ENCODE data around the gene FBXW7. TPM values are rescaled to one million over a fixed set of nuclear protein-coding genes. Genes with fewer than 3 reads are reported as not detected.

The FBXW7 gene
- total RNA-seq, 1 donor from 2014 or later: 61.1 TPM

DNA sequence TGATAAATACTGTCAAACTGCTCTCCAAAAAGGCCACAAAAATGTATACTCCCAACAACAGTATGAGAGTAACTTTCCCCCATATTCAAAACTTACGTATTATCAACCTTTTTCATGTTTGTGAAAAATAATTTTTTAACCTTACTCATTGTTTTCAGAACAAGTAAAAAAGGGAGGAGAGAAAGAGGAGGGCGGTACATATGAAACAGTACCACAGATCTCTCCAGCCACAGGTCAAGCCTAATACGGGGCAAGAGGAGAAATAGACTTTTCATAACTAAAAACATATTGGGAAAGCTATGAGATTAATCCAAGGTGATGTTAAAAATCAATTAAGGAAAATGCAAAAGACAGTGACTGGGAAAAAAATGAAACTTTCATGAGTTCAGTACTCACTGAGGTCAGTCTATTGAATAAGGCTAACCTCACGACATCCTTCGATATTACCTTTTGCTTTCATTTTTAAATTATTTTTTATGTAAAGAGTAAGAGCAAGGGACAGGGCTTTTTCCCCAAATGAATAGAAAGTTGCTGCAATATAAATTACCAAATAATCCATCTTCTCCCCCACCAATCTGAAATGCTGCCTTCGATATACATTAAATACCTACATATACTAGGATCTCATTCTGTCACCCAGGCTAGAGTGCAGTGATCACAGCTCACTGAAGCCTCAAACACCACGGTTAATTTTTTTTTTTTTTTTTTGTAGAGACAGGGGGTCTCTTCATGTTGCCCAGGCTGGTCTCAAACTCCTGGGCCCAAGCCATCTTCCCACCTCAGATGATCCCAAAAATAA is 25.3 kb downstream of the FBXW7 start:
- DNase-seq (ENCODE audit: extremely low spot score in 2 of 2): no peak
- TF ChIP-seq, protein P1, sequence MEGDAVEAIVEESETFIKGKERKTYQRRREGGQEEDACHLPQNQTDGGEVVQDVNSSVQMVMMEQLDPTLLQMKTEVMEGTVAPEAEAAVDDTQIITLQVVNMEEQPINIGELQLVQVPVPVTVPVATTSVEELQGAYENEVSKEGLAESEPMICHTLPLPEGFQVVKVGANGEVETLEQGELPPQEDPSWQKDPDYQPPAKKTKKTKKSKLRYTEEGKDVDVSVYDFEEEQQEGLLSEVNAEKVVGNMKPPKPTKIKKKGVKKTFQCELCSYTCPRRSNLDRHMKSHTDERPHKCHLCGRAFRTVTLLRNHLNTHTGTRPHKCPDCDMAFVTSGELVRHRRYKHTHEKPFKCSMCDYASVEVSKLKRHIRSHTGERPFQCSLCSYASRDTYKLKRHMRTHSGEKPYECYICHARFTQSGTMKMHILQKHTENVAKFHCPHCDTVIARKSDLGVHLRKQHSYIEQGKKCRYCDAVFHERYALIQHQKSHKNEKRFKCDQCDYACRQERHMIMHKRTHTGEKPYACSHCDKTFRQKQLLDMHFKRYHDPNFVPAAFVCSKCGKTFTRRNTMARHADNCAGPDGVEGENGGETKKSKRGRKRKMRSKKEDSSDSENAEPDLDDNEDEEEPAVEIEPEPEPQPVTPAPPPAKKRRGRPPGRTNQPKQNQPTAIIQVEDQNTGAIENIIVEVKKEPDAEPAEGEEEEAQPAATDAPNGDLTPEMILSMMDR (IDR thresholded peaks at IDR 0.05): no peak
- no peak for TF ChIP-seq POLR2A (IDR thresholded peaks at IDR 0.05)
- no peak for TF ChIP-seq POLR2AphosphoS5 (IDR thresholded peaks at IDR 0.05; ENCODE audit: insufficient read depth in 1 of 2, low read depth in 1 of 2)
- Histone ChIP-seq H3K4me1 (peaks cover 5% of the 10 kb centered on the region), H3K36me3 (no peaks in the 10 kb centered on the region), H3K27me3 (no peaks in the 10 kb centered on the region), H3K9me3 (no peaks in the 10 kb centered on the region), H3K4me3 (no peak overlapping the region), H3K27ac (no peak overlapping the region)
- intact Hi-C loops (cut with DNase I): no loop called here

DNA sequence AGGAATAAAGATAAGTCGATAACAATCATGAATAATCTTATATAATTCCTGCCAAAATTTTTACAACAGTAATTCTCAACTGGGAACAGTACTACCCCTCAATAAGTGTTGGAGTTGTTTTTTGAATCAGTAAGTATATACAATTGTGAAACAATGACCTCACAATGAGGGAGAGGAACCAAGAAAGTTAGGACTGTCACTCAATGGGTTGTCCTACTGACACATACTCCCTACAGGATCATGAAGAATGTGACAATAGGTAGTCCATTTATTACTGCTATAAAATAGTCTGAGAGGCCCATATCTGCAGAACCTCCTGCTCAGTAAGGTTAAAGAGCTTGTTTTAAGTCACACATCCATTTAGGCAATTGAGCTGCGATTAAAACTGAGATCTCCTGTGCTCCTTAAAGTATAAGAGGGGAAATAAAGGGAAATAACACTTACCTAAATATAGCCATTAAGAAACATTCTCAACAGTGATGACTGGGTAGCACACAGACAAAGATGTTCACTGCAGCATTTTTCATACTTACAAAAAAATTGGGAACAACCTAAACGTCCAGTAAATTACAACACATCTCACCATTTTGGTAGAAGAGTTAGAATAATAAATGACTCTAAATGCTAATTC is 26.2 kb downstream of the FBXW7 start:
- Histone ChIP-seq H3K4me3 (no peak overlapping the region), H3K27me3 (no peaks in the 10 kb centered on the region), H3K9me3 (no peaks in the 10 kb centered on the region), H3K36me3 (no peaks in the 10 kb centered on the region), H3K27ac (no peak overlapping the region), H3K4me1 (peaks cover 5% of the 10 kb centered on the region)
- intact Hi-C loops (cut with DNase I): loop anchor here (10.0 kb wide), 1 partner anchor 125 kb away; no protein-coding TSS in a partner anchor
- DNase-seq (ENCODE audit: extremely low spot score in 2 of 2): no peak
- TF ChIP-seq POLR2AphosphoS5 (IDR thresholded peaks at IDR 0.05; ENCODE audit: insufficient read depth in 1 of 2, low read depth in 1 of 2): no peak
- TF ChIP-seq, protein P1 (IDR thresholded peaks at IDR 0.05): no peak
- no peak for TF ChIP-seq POLR2A (IDR thresholded peaks at IDR 0.05)

DNA sequence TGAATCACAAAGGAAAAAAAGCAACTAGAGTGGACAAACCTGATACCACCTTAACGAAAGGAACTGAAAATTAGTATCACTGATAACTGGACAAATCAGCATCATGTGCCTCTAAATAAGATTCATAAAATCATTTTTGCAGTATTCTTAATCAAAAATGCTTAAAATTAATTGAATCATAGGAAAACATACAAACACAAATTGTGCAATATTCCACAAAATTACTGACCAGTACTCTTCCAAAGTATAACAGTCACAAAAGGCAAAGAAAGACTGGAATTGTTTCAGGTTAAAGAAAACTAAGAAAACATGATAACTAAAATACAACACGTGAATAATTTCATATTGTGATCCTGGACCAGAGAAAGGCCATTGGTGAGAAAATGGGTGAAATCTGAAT is 27.1 kb downstream of the FBXW7 start:
- DNase-seq (ENCODE audit: extremely low spot score in 2 of 2): no peak
- TF ChIP-seq POLR2AphosphoS5 (IDR thresholded peaks at IDR 0.05; ENCODE audit: insufficient read depth in 1 of 2, low read depth in 1 of 2) (no peak), POLR2A (IDR thresholded peaks at IDR 0.05) (no peak)
- TF ChIP-seq, protein P1 (IDR thresholded peaks at IDR 0.05): no peak
- no peak overlapping the region for H3K27ac ChIP-seq
- H3K27me3 ChIP-seq: no peaks in the 10 kb centered on the region
- no peaks in the 10 kb centered on the region for H3K36me3 ChIP-seq
- H3K4me3 ChIP-seq: no peak overlapping the region
- H3K9me3 ChIP-seq: no peaks in the 10 kb centered on the region
- intact Hi-C loops (cut with DNase I): loop anchor here (10.0 kb wide), 1 partner anchor 126 kb away; no protein-coding TSS in a partner anchor
- peaks cover 5% of the 10 kb centered on the region for H3K4me1 ChIP-seq

DNA sequence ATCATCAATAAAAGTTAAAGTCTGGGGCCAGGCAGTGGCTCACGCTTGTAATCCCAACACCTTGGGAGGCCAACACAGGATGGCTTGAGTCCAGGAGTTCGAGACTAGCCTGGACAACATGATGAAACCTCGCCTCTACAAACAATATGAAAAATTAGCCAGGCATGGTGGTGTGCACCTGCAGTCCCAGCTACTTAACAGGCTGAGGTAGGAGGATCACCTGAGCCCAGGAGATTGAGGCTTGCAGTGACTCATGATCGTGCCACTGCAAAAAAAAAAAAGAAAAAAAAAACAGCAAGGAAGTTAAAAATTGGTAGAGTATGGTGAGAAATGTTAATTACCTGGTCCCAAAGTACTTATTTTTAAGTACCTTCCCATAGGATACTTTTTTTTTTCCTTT is 27.5 kb downstream of the FBXW7 start:
- DNase-seq (ENCODE audit: extremely low spot score in 2 of 2): no peak
- TF ChIP-seq POLR2A (IDR thresholded peaks at IDR 0.05) (no peak), POLR2AphosphoS5 (IDR thresholded peaks at IDR 0.05; ENCODE audit: insufficient read depth in 1 of 2, low read depth in 1 of 2) (no peak)
- TF ChIP-seq, protein P1 (IDR thresholded peaks at IDR 0.05): no peak
- H3K27me3 ChIP-seq: no peaks in the 10 kb centered on the region
- no peaks in the 10 kb centered on the region for H3K9me3 ChIP-seq
- no peak overlapping the region for H3K27ac ChIP-seq
- no peaks in the 10 kb centered on the region for H3K36me3 ChIP-seq
- H3K4me1 ChIP-seq: peaks cover 5% of the 10 kb centered on the region
- no peak overlapping the region for H3K4me3 ChIP-seq
- intact Hi-C loops (cut with DNase I): loop anchor here (10.0 kb wide), 1 partner anchor 126 kb away; no protein-coding TSS in a partner anchor
